Esophagus muscularis mucosa (tissue), 4 donors: ENCODE results near the gene EXOC3L4. TPM values are rescaled to one million over a fixed set of nuclear protein-coding genes. Genes with fewer than 3 reads are reported as not detected.

Experiments used
- DNase-seq: peaks from one replicate; pipeline ENCODE4 v3.0.0-alpha.2; 2017; ENCODE audit errors: extremely low spot score
- H3K27ac ChIP-seq, 4 donors: fragments of 200-600 bp; sonication (generic); replicated peaks in 1 of 4; 1 replicate in 3 of 4; 2 replicates in 1 of 4; pipeline ENCODE4 v1.5.1; 2016 to 2019; ENCODE audit warnings: mild to moderate bottlenecking in 1 of 4
- H3K27me3 ChIP-seq, 4 donors: fragments of 200-600 bp; sonication (generic); one replicate each; pipeline versions ENCODE4 v1.5.1 to v1.6.0; 2016 to 2019
- H3K36me3 ChIP-seq, 4 donors: fragments of 200-600 bp; sonication (generic); one replicate each; pipeline ENCODE4 v1.5.1; 2016 to 2019
- H3K4me1 ChIP-seq, 4 donors: fragments of 200-600 bp; sonication (generic); one replicate each; pipeline ENCODE4 v1.5.1; 2016 to 2019
- H3K4me3 ChIP-seq, 4 donors: fragments of 200-600 bp; sonication (generic); 1 replicate in 2 of 4; 2 replicates in 2 of 4; pipeline ENCODE4 v1.5.1; 2016 to 2019; ENCODE audit warnings: mild to moderate bottlenecking in 4 of 4, moderate library complexity in 1 of 4
- H3K9me3 ChIP-seq, 4 donors: fragments of 200-600 bp; sonication (generic); 1 replicate in 3 of 4; 2 replicates in 1 of 4; pipeline ENCODE4 v1.5.1; 2016 to 2019
- CTCF ChIP-seq, 3 experiments: fragments of 200-600 bp in 2 of 3; fragments of 450-650 bp in 1 of 3; sonication (generic) in 2 of 3; IDR thresholded peaks; one replicate each; pipeline ENCODE4 v1.5.1; 2017 to 2019; ENCODE audit warnings: antibody characterized with exemption in 3 of 3, mild to moderate bottlenecking in 2 of 3, moderate library complexity in 1 of 3
- EP300 ChIP-seq: sonication (generic); formaldehyde crosslinking; IDR thresholded peaks from one replicate; pipeline ENCODE4 v1.6.1; 2017; ENCODE audit warnings: antibody characterized with exemption
- POLR2A ChIP-seq: fragments of 450-650 bp; IDR thresholded peaks from one replicate; pipeline ENCODE4 v1.6.1; 2017; ENCODE audit warnings: antibody characterized with exemption, moderate library complexity, mild to moderate bottlenecking, low read depth
- POLR2AphosphoS5 ChIP-seq, 2 donors: sonication (generic); formaldehyde crosslinking; IDR thresholded peaks; one replicate each; pipeline ENCODE4 v1.6.1; 2017; ENCODE audit warnings: antibody characterized with exemption in 2 of 2
- WGBS: methylation state at CpG from one replicate; pipeline ENCODE4 v1.1.5; 2018; 5-methylcytosine and 5-hydroxymethylcytosine counted together
- intact Hi-C: fragments of 100-400 bp; cut with DNase I; formaldehyde crosslinking; loops from one replicate; pipeline ENCODE4 v1.15.1; 2023
- total RNA-seq, 4 donors: library from RNA; depleted of rRNA; stranded (reverse); fragments of >200 nt; gene quantifications; one replicate each; pipeline versions ENCODE4 v1.1.0 to v1.2.1, GENCODE V29; 2016

EXOC3L4 gene
- total RNA-seq, 4 donors from 2014 or later: 0.42 to 2.0 (median 1.2) TPM

- no CpG with 5 or more reads among the region's 20 CpGs for WGBS
- TF ChIP-seq POLR2AphosphoS5 (IDR thresholded peaks at IDR 0.05): no peak
- no peak for TF ChIP-seq CTCF (IDR thresholded peaks at IDR 0.05)
- no peak for TF ChIP-seq POLR2A
- TF ChIP-seq EP300: no peak
- Histone ChIP-seq H3K27me3 (peaks cover 0 to 76% (median 33%) of the 10 kb centered on the region in 4 donors), H3K9me3 (no peaks in the 10 kb centered on the region), H3K36me3 (no peaks in the 10 kb centered on the region), H3K27ac (no peak overlapping the region), H3K4me1 (peaks cover 26 to 46% (median 45%) of the 10 kb centered on the region in 4 donors), H3K4me3 (peak overlapping the region; percentile 20 to 45 (median 28))
- no peak for DNase-seq
- intact Hi-C loops: loop anchor here (2.0 kb wide), 1 partner anchor 188 kb away; no protein-coding TSS in a partner anchor
These were observed 9.8 kb downstream of the EXOC3L4 start for GRCh38 chr14:103104389-103104653.

GRCh38 chr14:103104654-103105452 lies 10.3 kb downstream of the EXOC3L4 start:
- Histone ChIP-seq H3K4me3 (peak overlapping the region in 1 of 4 donors; percentile 31), H3K27ac (no peak overlapping the region), H3K4me1 (peaks cover 28 to 49% (median 47%) of the 10 kb centered on the region in 4 donors), H3K27me3 (peaks cover 0 to 71% (median 33%) of the 10 kb centered on the region in 4 donors), H3K36me3 (no peaks in the 10 kb centered on the region), H3K9me3 (no peaks in the 10 kb centered on the region)
- 21% methylated on average over 8 of the region's 59 CpGs for WGBS
- no peak for DNase-seq
- TF ChIP-seq CTCF (IDR thresholded peaks at IDR 0.05): peak; percentile 92 to 100 (median 98)
- no peak for TF ChIP-seq POLR2A
- no peak for TF ChIP-seq POLR2AphosphoS5 (IDR thresholded peaks at IDR 0.05)
- intact Hi-C loops: loop anchor here (2.0 to 5.0 kb wide), 3 partner anchors 37 to 188 kb away; no protein-coding TSS in a partner anchor

GRCh38 chr14:103105580-103106150 lies 11.1 kb downstream of the EXOC3L4 start:
- WGBS: 66% methylated on average over 3 of the region's 9 CpGs
- DNase-seq: no peak
- intact Hi-C loops: loop anchor here (2.0 to 5.0 kb wide), 3 partner anchors 37 to 187 kb away; no protein-coding TSS in a partner anchor
- peaks cover 36 to 58% (median 55%) of the 10 kb centered on the region in 4 donors for H3K4me1 ChIP-seq
- H3K27me3 ChIP-seq: peaks cover 0 to 65% (median 34%) of the 10 kb centered on the region in 4 donors
- no peak for TF ChIP-seq EP300
- TF ChIP-seq CTCF (IDR thresholded peaks at IDR 0.05): no peak
- TF ChIP-seq POLR2AphosphoS5 (IDR thresholded peaks at IDR 0.05): no peak
- no peak for TF ChIP-seq POLR2A
- H3K27ac ChIP-seq: no peak overlapping the region
- no peaks in the 10 kb centered on the region for H3K9me3 ChIP-seq
- no peak overlapping the region for H3K4me3 ChIP-seq
- no peaks in the 10 kb centered on the region for H3K36me3 ChIP-seq

- WGBS: 100% methylated on average over 2 of the region's 23 CpGs
- intact Hi-C loops: loop anchor here (5.0 kb wide), 2 partner anchors 35 to 80 kb away; no protein-coding TSS in a partner anchor
- Histone ChIP-seq H3K27ac (no peak overlapping the region), H3K9me3 (no peaks in the 10 kb centered on the region), H3K36me3 (no peaks in the 10 kb centered on the region), H3K4me3 (no peak overlapping the region), H3K4me1 (peaks cover 39 to 69% (median 65%) of the 10 kb centered on the region in 4 donors), H3K27me3 (peaks cover 0 to 54% (median 26%) of the 10 kb centered on the region in 4 donors)
- DNase-seq: no peak
- TF ChIP-seq POLR2AphosphoS5 (IDR thresholded peaks at IDR 0.05) (no peak), EP300 (no peak), POLR2A (no peak), CTCF (IDR thresholded peaks at IDR 0.05) (no peak)
These were observed 12.9 kb downstream of the EXOC3L4 start for GRCh38 chr14:103107455-103107854.
